Glutamatergic neuron (in vitro differentiated cells): ENCODE results near the gene CORIN. TPM values are rescaled to one million over a fixed set of nuclear protein-coding genes. Genes with fewer than 3 reads are reported as not detected.

Experiments used
- DNase-seq: peaks from one replicate; pipeline ENCODE4 v3.0.0; 2022
- H3K27ac Mint-ChIP-seq: one replicate; pipeline ENCODE4 v1.8.0; 2020; ENCODE audit warnings: mild to moderate bottlenecking, mixed read lengths, inconsistent platforms; ENCODE audit not compliant: unreplicated experiment
- H3K27me3 Mint-ChIP-seq: one replicate; pipeline ENCODE4 v1.8.0; 2020; ENCODE audit warnings: mild to moderate bottlenecking, moderate library complexity, mixed read lengths, inconsistent platforms; ENCODE audit not compliant: unreplicated experiment
- H3K36me3 Mint-ChIP-seq: one replicate; pipeline ENCODE4 v1.8.0; 2020; ENCODE audit warnings: mild to moderate bottlenecking, mixed read lengths, inconsistent platforms; ENCODE audit not compliant: unreplicated experiment
- H3K4me1 Mint-ChIP-seq: one replicate; pipeline ENCODE4 v1.8.0; 2020; ENCODE audit warnings: mild to moderate bottlenecking, low read depth, mixed read lengths, inconsistent platforms; ENCODE audit not compliant: unreplicated experiment
- H3K4me3 Mint-ChIP-seq: one replicate; pipeline ENCODE4 v1.8.0; 2020; ENCODE audit warnings: mild to moderate bottlenecking, mixed read lengths, inconsistent platforms; ENCODE audit not compliant: unreplicated experiment
- H3K9me3 Mint-ChIP-seq: one replicate; pipeline ENCODE4 v1.8.0; 2020; ENCODE audit warnings: mild to moderate bottlenecking, moderate library complexity, mixed read lengths, inconsistent platforms; ENCODE audit not compliant: unreplicated experiment
- CTCF ChIP-seq: fragments of 200-600 bp; sonication (generic); IDR thresholded peaks from one replicate; pipeline ENCODE4 v1.5.0; 2021; ENCODE audit not compliant: partially characterized antibody, unreplicated experiment
- total RNA-seq: library from RNA; stranded (reverse); fragmentation: NEBNext Ultra II Directional; extraction: Animal tissue kit (Norgen Biotek cat#: 25700); gene quantifications from one replicate; pipeline ENCODE4 v1.2.1, GENCODE V29; 2021; ENCODE audit not compliant: unreplicated experiment

Gene CORIN
- total RNA-seq, 1 donor from 2014 or later: 0.32 TPM

- Mint-ChIP-seq H3K4me1 (peaks cover 14% of the 10 kb centered on the region), H3K4me3 (no peak overlapping the region), H3K9me3 (peaks cover 6% of the 10 kb centered on the region), H3K27me3 (peaks cover 6% of the 10 kb centered on the region), H3K36me3 (no peaks in the 10 kb centered on the region), H3K27ac (peak overlapping the region; percentile 81)
- no peak for TF ChIP-seq CTCF
- no peak for DNase-seq
These were observed 264.9 kb downstream of the CORIN start for GRCh38 chr4:47572981-47573380.

- Mint-ChIP-seq H3K27ac (no peak overlapping the region), H3K36me3 (no peaks in the 10 kb centered on the region), H3K4me3 (no peak overlapping the region), H3K4me1 (peaks cover 14% of the 10 kb centered on the region), H3K9me3 (peaks cover 6% of the 10 kb centered on the region), H3K27me3 (peaks cover 6% of the 10 kb centered on the region)
- no peak for DNase-seq
- TF ChIP-seq CTCF: no peak
These were observed 267.1 kb downstream of the CORIN start for GRCh38 chr4:47570816-47571215.

GRCh38 chr4:47567511-47567910, 270.4 kb downstream of the CORIN start:
- DNase-seq: no peak
- Mint-ChIP-seq H3K27me3 (peaks cover 3% of the 10 kb centered on the region), H3K27ac (no peak overlapping the region), H3K36me3 (no peaks in the 10 kb centered on the region), H3K9me3 (no peaks in the 10 kb centered on the region), H3K4me3 (no peak overlapping the region), H3K4me1 (peaks cover 14% of the 10 kb centered on the region)
- no peak for TF ChIP-seq CTCF

- H3K4me1 Mint-ChIP-seq: peaks cover 14% of the 10 kb centered on the region
- TF ChIP-seq CTCF: no peak
- peaks cover 3% of the 10 kb centered on the region for H3K27me3 Mint-ChIP-seq
- H3K36me3 Mint-ChIP-seq: no peaks in the 10 kb centered on the region
- no peak for DNase-seq
- no peak overlapping the region for H3K4me3 Mint-ChIP-seq
- no peak overlapping the region for H3K27ac Mint-ChIP-seq
- no peaks in the 10 kb centered on the region for H3K9me3 Mint-ChIP-seq
These were observed 270.9 kb downstream of the CORIN start for GRCh38 chr4:47566969-47567368.

- H3K27me3 Mint-ChIP-seq: peaks cover 3% of the 10 kb centered on the region
- no peak for TF ChIP-seq CTCF
- no peak overlapping the region for H3K27ac Mint-ChIP-seq
These were observed 271.3 kb downstream of the CORIN start for GRCh38 chr4:47566566-47566965.

More at GRCh38 chr4:47566566-47566965, 271.3 kb downstream of the CORIN start:
- no peak for DNase-seq
- H3K4me3 Mint-ChIP-seq: no peak overlapping the region
- no peaks in the 10 kb centered on the region for H3K9me3 Mint-ChIP-seq
- no peaks in the 10 kb centered on the region for H3K36me3 Mint-ChIP-seq
- H3K4me1 Mint-ChIP-seq: peaks cover 14% of the 10 kb centered on the region
